Gastrocnemius medialis (tissue), 4 donors: ENCODE measurements around the gene DAGLB. TPM values are rescaled to one million over a fixed set of nuclear protein-coding genes. Genes with fewer than 3 reads are reported as not detected.

Experiments used
- ATAC-seq, 2 donors: fragments of 150-250 bp; one replicate each; pipeline ENCODE4 v1.9.1; 2016
- DNase-seq, 2 donors: peaks; one replicate each; pipeline ENCODE4 v3.0.0-alpha.2; 2019
- H3K27ac ChIP-seq, 4 donors: fragments of 200-600 bp; sonication (generic); 1 replicate in 1 of 4; 2 replicates in 3 of 4; pipeline ENCODE4 v1.5.1; 2016 to 2018; ENCODE audit warnings: mild to moderate bottlenecking in 2 of 4, moderate library complexity in 1 of 4
- H3K27me3 ChIP-seq, 3 donors: fragments of 200-600 bp; sonication (generic) in 2 of 3; 1 replicate in 1 of 3; 2 replicates in 2 of 3; pipeline versions ENCODE4 v1.5.1 to v1.6.0; 2016 to 2019; ENCODE audit warnings: mild to moderate bottlenecking in 1 of 3, moderate library complexity in 1 of 3
- H3K36me3 ChIP-seq, 2 donors: fragments of 200-600 bp; sonication (generic) in 1 of 2; one replicate each; pipeline ENCODE4 v1.5.1; 2017 to 2018
- H3K4me1 ChIP-seq, 2 donors: fragments of 200-600 bp; sonication (generic) in 1 of 2; one replicate each; pipeline ENCODE4 v1.5.1; 2016 to 2017; ENCODE audit warnings: mild to moderate bottlenecking in 2 of 2
- H3K4me3 ChIP-seq, 4 donors: fragments of 200-600 bp; sonication (generic) in 3 of 4; 1 replicate in 1 of 4; 2 replicates in 3 of 4; pipeline ENCODE4 v1.5.1; 2016 to 2019; ENCODE audit warnings: mild to moderate bottlenecking in 2 of 4
- H3K9me3 ChIP-seq, 3 donors: fragments of 200-600 bp; sonication (generic) in 2 of 3; 1 replicate in 1 of 3; 2 replicates in 2 of 3; pipeline ENCODE4 v1.5.1; 2016 to 2019
- CTCF ChIP-seq, 5 experiments: fragments of 450-650 bp in 3 of 5; fragments of 200-600 bp in 2 of 5; sonication (generic) in 2 of 5; IDR thresholded peaks in 4 of 5; conservative IDR thresholded peaks in 1 of 5; 1 replicate in 4 of 5; 2 replicates in 1 of 5; pipeline ENCODE4 v1.5.1; 2016 to 2019; ENCODE audit warnings: antibody characterized with exemption in 5 of 5, mild to moderate bottlenecking in 3 of 5, moderate library complexity in 3 of 5
- POLR2A ChIP-seq, 2 donors: fragments of 450-650 bp; IDR thresholded peaks; one replicate each; pipeline ENCODE4 v1.6.1; 2017; ENCODE audit warnings: antibody characterized with exemption in 2 of 2, mild to moderate bottlenecking in 2 of 2, moderate library complexity in 2 of 2
- in situ Hi-C, 4 donors: fragments of 200-750 bp; cut with MboI; loops; one replicate each; pipeline versions ENCODE4 v1.15.0 to v1.8.0; 2017; ENCODE audit warnings: low sequenced_read_pairs in 4 of 4
- intact Hi-C: fragments of 100-400 bp; cut with DNase I; formaldehyde crosslinking; loops from one replicate; pipeline ENCODE4 v1.15.1; 2023; ENCODE audit warnings: low total_unique reads
- total RNA-seq, 4 donors: library from RNA; depleted of rRNA; stranded (reverse); fragments of >200 nt; gene quantifications; one replicate each; pipeline versions ENCODE4 v1.1.0 to v1.2.3, GENCODE V29; 2016

Gene DAGLB
- total RNA-seq, result 10 to 100 TPM; 11.7 to 24.0 (median 16.1) TPM

- peak; percentile 82 to 87 for DNase-seq
- in situ Hi-C loops (no loop called here), intact Hi-C loops (loop anchor here (1.0 to 10.0 kb wide), 3 partner anchors 34 to 1117 kb away; partner anchors contain the start of genes AIMP2, MIOS and PMS2)
- H3K9me3 ChIP-seq, result no peaks in the 10 kb centered on the region
- H3K4me1 ChIP-seq, result peaks cover 33 to 37% of the 10 kb centered on the region in 2 donors
- H3K4me3 ChIP-seq, result peak within 1 kb of the TSS; percentile 91 to 97 (median 92)
- no peaks in the 10 kb centered on the region for H3K27me3 ChIP-seq
- H3K36me3 ChIP-seq, result peaks cover 0 to 24% of the 10 kb centered on the region in 2 donors
- ATAC-seq, result peak; percentile 82 to 84
- peak; percentile 93 to 94 for TF ChIP-seq POLR2A (IDR thresholded peaks at IDR 0.05)
- no peak for TF ChIP-seq CTCF (IDR thresholded peaks at IDR 0.05 in 4 of 5, conservative IDR thresholded peaks at IDR 0.05 in 1 of 5)
- peak within 1 kb of the TSS; percentile 93 to 98 (median 97) for H3K27ac ChIP-seq
Measured at GRCh38 chr7:6447581-6448199, at the start of gene DAGLB. TSS of gene DAGLB (minus strand) at chr7:6447954. CDS start at chr7:6447842, 112 bp downstream.

GRCh38 chr7:6497637-6497905 is 49.8 kb upstream of the DAGLB start:
- Histone ChIP-seq H3K27ac (no peak overlapping the region), H3K4me1 (no peaks in the 10 kb centered on the region), H3K9me3 (no peaks in the 10 kb centered on the region), H3K36me3 (no peaks in the 10 kb centered on the region), H3K27me3 (no peaks in the 10 kb centered on the region), H3K4me3 (no peak overlapping the region)
- in situ Hi-C loops (no loop called here), intact Hi-C loops (no loop called here)
- no peak for ATAC-seq
- no peak for TF ChIP-seq POLR2A (IDR thresholded peaks at IDR 0.05)
- no peak for TF ChIP-seq CTCF (IDR thresholded peaks at IDR 0.05 in 4 of 5, conservative IDR thresholded peaks at IDR 0.05 in 1 of 5)
- DNase-seq, result no peak

- no peak for DNase-seq
- no peaks in the 10 kb centered on the region for H3K36me3 ChIP-seq
- TF ChIP-seq POLR2A (IDR thresholded peaks at IDR 0.05) (no peak), CTCF (IDR thresholded peaks at IDR 0.05 in 4 of 5, conservative IDR thresholded peaks at IDR 0.05 in 1 of 5) (no peak)
- no peak overlapping the region for H3K27ac ChIP-seq
- H3K9me3 ChIP-seq, result no peaks in the 10 kb centered on the region
- in situ Hi-C loops (no loop called here), intact Hi-C loops (no loop called here)
- H3K27me3 ChIP-seq, result no peaks in the 10 kb centered on the region
- no peaks in the 10 kb centered on the region for H3K4me1 ChIP-seq
- ATAC-seq, result no peak
- H3K4me3 ChIP-seq, result no peak overlapping the region
Measured at GRCh38 chr7:6496842-6497636, 49.3 kb upstream of the DAGLB start.

GRCh38 chr7:6495597-6496262 is 48.0 kb upstream of the DAGLB start:
- no peak for TF ChIP-seq CTCF (IDR thresholded peaks at IDR 0.05 in 4 of 5, conservative IDR thresholded peaks at IDR 0.05 in 1 of 5)
- no peak for TF ChIP-seq POLR2A (IDR thresholded peaks at IDR 0.05)
- Histone ChIP-seq H3K27ac (no peak overlapping the region), H3K36me3 (no peaks in the 10 kb centered on the region), H3K4me1 (no peaks in the 10 kb centered on the region), H3K9me3 (no peaks in the 10 kb centered on the region), H3K27me3 (no peaks in the 10 kb centered on the region), H3K4me3 (no peak overlapping the region)
- in situ Hi-C loops (no loop called here), intact Hi-C loops (no loop called here)
- DNase-seq, result no peak
- no peak for ATAC-seq
